GM21367 (cell line): ENCODE data around the gene OSBPL2.

Experiments
- ATAC-seq: cut with Tn5 transposase; IDR thresholded peaks from one replicate; pipeline ENCODE4 v1.9.1; 2021; ENCODE audit not compliant: unreplicated experiment

Gene OSBPL2

GRCh38 chr20:62321521-62321948, 83.2 kb downstream of the OSBPL2 start:
- ATAC-seq, result no peak

- no peak for ATAC-seq
Measured at GRCh38 chr20:62321975-62322374, 83.7 kb downstream of the OSBPL2 start.

GRCh38 chr20:62322492-62323041, 84.2 kb downstream of the OSBPL2 start:
- no peak for ATAC-seq

- no peak for ATAC-seq
Measured at GRCh38 chr20:62323146-62323979, 85.0 kb downstream of the OSBPL2 start.

GRCh38 chr20:62323980-62324906, 85.9 kb downstream of the OSBPL2 start:
- no peak for ATAC-seq

GRCh38 chr20:62325172-62325905, 87.0 kb downstream of the OSBPL2 start:
- no peak for ATAC-seq

GRCh38 chr20:62326559-62326958, 88.2 kb downstream of the OSBPL2 start:
- ATAC-seq, result no peak

- ATAC-seq, result no peak
Measured at GRCh38 chr20:62326959-62327725, 88.8 kb downstream of the OSBPL2 start.

GRCh38 chr20:62327726-62328495, 89.6 kb downstream of the OSBPL2 start:
- no peak for ATAC-seq

- ATAC-seq, result no peak
Measured at GRCh38 chr20:62328684-62329388, 90.5 kb downstream of the OSBPL2 start.

- no peak for ATAC-seq
Measured at GRCh38 chr20:62329389-62330377, 91.4 kb downstream of the OSBPL2 start.

- no peak for ATAC-seq
Measured at GRCh38 chr20:62330576-62331317, 92.4 kb downstream of the OSBPL2 start.

GRCh38 chr20:62331347-62331746, 93.0 kb downstream of the OSBPL2 start:
- ATAC-seq, result no peak

- ATAC-seq, result no peak
Measured at GRCh38 chr20:62332421-62332820, 94.1 kb downstream of the OSBPL2 start.

GRCh38 chr20:62332989-62333819, 94.9 kb downstream of the OSBPL2 start:
- no peak for ATAC-seq
